HT1080 (cell line): Measurements from ENCODE around the gene ENHO. TPM values are rescaled to one million over a fixed set of nuclear protein-coding genes. Genes with fewer than 3 reads are reported as not detected.
"Not testable (repeated sequence)": the region's sequence is repeated elsewhere in the genome, so short reads cannot be mapped to it uniquely, and the experiment has no call there.

Experiments
- DNase-seq: peaks from one replicate; pipeline ENCODE4 v3.0.0-alpha.2; 2015; ENCODE audit warnings: low read depth
- small RNA-seq: library from RNA; depleted of rRNA; stranded (forward); fragments of <200 nt; gene quantifications from one replicate; pipeline ENCODE3, GENCODE V24; 2014
- total RNA-seq: library from RNA; depleted of rRNA; stranded (reverse); fragments of >200 nt; shearing (Covaris generic); gene quantifications from 2 replicates; pipeline ENCODE4 v1.2.3, GENCODE V29; 2014; rRNA removed

The ENHO gene
- total RNA-seq, 1 experiment from 2014 or later, result 5.0 TPM

GRCh38 chr9:34481620-34482019 is 41.2 kb downstream of the ENHO start:
- not testable (repeated sequence) for DNase-seq

- DNase-seq, result no peak
These were observed 43.3 kb downstream of the ENHO start for GRCh38 chr9:34479431-34479866.

DNA sequence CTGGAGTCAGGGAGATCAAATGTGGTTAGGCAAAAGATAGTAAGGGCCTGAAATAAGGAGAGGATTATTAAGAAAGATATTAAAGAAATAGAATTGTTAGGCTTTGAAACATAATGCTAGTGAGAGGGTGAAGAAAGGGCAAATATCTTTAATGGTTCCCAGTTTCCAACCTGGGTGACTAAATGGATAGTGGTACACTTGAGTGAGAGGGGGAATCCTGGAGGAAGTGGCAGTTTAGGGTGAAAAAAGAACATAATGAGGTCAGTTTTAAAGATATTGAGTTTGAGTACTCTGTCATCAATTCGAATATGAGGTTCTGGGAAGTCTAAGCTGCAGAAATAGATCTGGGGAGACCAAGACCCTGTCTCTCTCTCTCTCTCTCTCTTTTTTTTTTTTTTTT is 45.2 kb downstream of the ENHO start:
- no peak for DNase-seq

GRCh38 chr9:34475097-34475496 is 47.7 kb downstream of the ENHO start:
- no peak for DNase-seq

Small RNA genes lying within 50 kb of the gene (small RNA-seq; reads per million reads assigned to genes)
- gene RN7SKP24, result not detected

Other genes starting within 250 kb of the ENHO start
- 5.8 and 8.3 TPM in 2 replicates for gene KIF24, start 193.7 kb downstream of the ENHO start, total RNA-seq
- 14.1 and 23.5 TPM in 2 replicates for gene NUDT2, start 193.4 kb downstream of the ENHO start, total RNA-seq
- 3.1 and 3.5 TPM in 2 replicates for gene MYORG, start 146.1 kb downstream of the ENHO start, total RNA-seq
- gene FAM219A, start 64.4 kb downstream of the ENHO start, total RNA-seq, result 12.1 and 13.5 TPM in 2 replicates
- not detected in 2 replicates for gene DNAI1, start 64.2 kb downstream of the ENHO start, total RNA-seq
- not detected in 2 replicates for gene CNTFR, start 66.7 kb upstream of the ENHO start, total RNA-seq
- gene RPP25L, start 89.1 kb upstream of the ENHO start, total RNA-seq, result 30.3 and 43.1 TPM in 2 replicates
- 104 and 105 TPM in 2 replicates for gene DCTN3, start 97.5 kb upstream of the ENHO start, total RNA-seq
- gene ARID3C, start 106.1 kb upstream of the ENHO start, total RNA-seq, result not detected in 2 replicates
- 142 and 178 TPM in 2 replicates for gene SIGMAR1, start 114.8 kb upstream of the ENHO start, total RNA-seq
- 11.2 and 15.0 TPM in 2 replicates for gene GALT, start 123.7 kb upstream of the ENHO start, total RNA-seq
- 4.8 and 6.2 TPM in 2 replicates for gene IL11RA, start 129.2 kb upstream of the ENHO start, total RNA-seq
- 0.26 TPM in 1 of 2 replicates, not detected in the other for gene CCL27, start 139.7 kb upstream of the ENHO start, total RNA-seq
- not detected in 2 replicates for gene CCL19, start 168.3 kb upstream of the ENHO start, total RNA-seq
- gene CCL21, start 187.1 kb upstream of the ENHO start, total RNA-seq, result not detected in 2 replicates